ENCODE data around the gene ODAM. TPM values are rescaled to one million over a fixed set of nuclear protein-coding genes. Genes with fewer than 3 reads are reported as not detected.

The ODAM gene
- total and polyA plus RNA-seq, 2 of the 8 experiments (the other 6 are each of a cell fraction or from before 2014, with no cell fraction given): 0.21 TPM; not detected in 1

GRCh38 chr4:70178075-70178660 lies 17.4 kb upstream of the ODAM start (continued):
- TF ChIP-seq CHD7 (IDR thresholded peaks at IDR 0.05; ENCODE audit: insufficient replicate concordance, low read length) (no peak), CREB1 (IDR thresholded peaks at IDR 0.05) (no peak), KDM4A (IDR thresholded peaks at IDR 0.05; ENCODE audit: low read depth, low read length, severe bottlenecking) (no peak), USF2 (IDR thresholded peaks at IDR 0.05; ENCODE audit: low read length) (no peak), KDM1A (IDR thresholded peaks at IDR 0.05; ENCODE audit: borderline replicate concordance, low read length) (no peak), SP2 (IDR thresholded peaks at IDR 0.05; ENCODE audit: low read length) (no peak), RFX5 (IDR thresholded peaks at IDR 0.05; ENCODE audit: borderline replicate concordance, low read depth, low read length) (no peak)
